Bronchus fibroblast of lung (primary cell): ENCODE results near the gene HERC2. TPM values are rescaled to one million over a fixed set of nuclear protein-coding genes. Genes with fewer than 3 reads are reported as not detected.

Experiments
- total RNA-seq: library from RNA; depleted of rRNA; stranded (reverse); fragments of >200 nt; gene quantifications from 2 replicates; pipeline ENCODE4 v1.2.3, GENCODE V29; 2015

Gene HERC2
- total RNA-seq: 17.1 and 24.5 TPM in 2 replicates

GRCh38 chr15:28322129-28322588, at the start of gene HERC2:
TSS of gene HERC2 (minus strand) at chr15:28322179. CDS start at chr15:28321433, 746 bp downstream.

GRCh38 chr15:28357984-28358383, 36.0 kb upstream of the HERC2 start, which contains the start of gene GOLGA6L24:
TSS of gene GOLGA6L24 (minus strand) at chr15:28358084. CDS start at chr15:28358023, 61 bp downstream.

GRCh38 chr15:28098766-28099554, 223.0 kb downstream of the HERC2 start, which contains the start of gene OCA2:
TSS of gene OCA2 (minus strand) at chr15:28099315. CDS start at chr15:28081874, 17,441 bp downstream.

Other genes with a start within 250 kb of the HERC2 start
- gene OCA2, start 222.9 kb downstream of the HERC2 start, total RNA-seq: under 0.01 TPM in 1 of 2 replicates, not detected in the other
- not detected in 2 replicates for gene GOLGA6L24, start 35.9 kb upstream of the HERC2 start, total RNA-seq
- not detected in 2 replicates for gene GOLGA8F, start 56.5 kb upstream of the HERC2 start, total RNA-seq
- gene GOLGA8G, start 210.8 kb upstream of the HERC2 start, total RNA-seq: not detected in 2 replicates
- not detected in 2 replicates for gene GOLGA6L25, start 231.4 kb upstream of the HERC2 start, total RNA-seq